GM18526 (cell line): ENCODE data around the gene XRCC1.

Experiments used
- POLR2A ChIP-seq: IDR thresholded peaks from 3 replicates; pipeline ENCODE4 v1.6.1; 2011; ENCODE audit not compliant: insufficient read length; ENCODE audit errors: extremely low read depth

Gene XRCC1

GRCh38 chr19:43569657-43570056 is 5.7 kb downstream of the XRCC1 start:
- TF ChIP-seq POLR2A = no peak

GRCh38 chr19:43564800-43565199 is 10.5 kb downstream of the XRCC1 start:
- TF ChIP-seq POLR2A = no peak

- TF ChIP-seq POLR2A = no peak
These were observed 11.4 kb downstream of the XRCC1 start for GRCh38 chr19:43563816-43564457.

GRCh38 chr19:43562698-43563241 is 12.6 kb downstream of the XRCC1 start:
- no peak for TF ChIP-seq POLR2A

GRCh38 chr19:43562226-43562697 is 13.1 kb downstream of the XRCC1 start:
- TF ChIP-seq POLR2A = no peak

- no peak for TF ChIP-seq POLR2A
These were observed 14.0 kb downstream of the XRCC1 start for GRCh38 chr19:43561139-43561970.

GRCh38 chr19:43560687-43561086 is 14.6 kb downstream of the XRCC1 start:
- no peak for TF ChIP-seq POLR2A

GRCh38 chr19:43555185-43555770 is 20.0 kb downstream of the XRCC1 start:
- no peak for TF ChIP-seq POLR2A

- no peak for TF ChIP-seq POLR2A
These were observed 20.9 kb downstream of the XRCC1 start for GRCh38 chr19:43554317-43554895.

- no peak for TF ChIP-seq POLR2A
These were observed 21.7 kb downstream of the XRCC1 start for GRCh38 chr19:43553656-43554055.

- TF ChIP-seq POLR2A = no peak
These were observed 22.7 kb downstream of the XRCC1 start for GRCh38 chr19:43552616-43553015.

- TF ChIP-seq POLR2A = no peak
These were observed 23.2 kb downstream of the XRCC1 start for GRCh38 chr19:43552198-43552450.

GRCh38 chr19:43551399-43552197 is 23.7 kb downstream of the XRCC1 start:
- no peak for TF ChIP-seq POLR2A

- TF ChIP-seq POLR2A = no peak
These were observed 26.6 kb downstream of the XRCC1 start for GRCh38 chr19:43548706-43549105.

GRCh38 chr19:43546581-43546980 is 28.7 kb downstream of the XRCC1 start:
- TF ChIP-seq POLR2A = no peak
